ENCODE measurements around the gene GNLY.
A peak's percentile ranks its signal among the peaks of the same experiment; 100 is the strongest.

The GNLY gene

GRCh38 chr2:85684806-85685205, 9.4 kb upstream of the GNLY start:
- DNase-seq = no peak

GRCh38 chr2:85690932-85691331, 3.2 kb upstream of the GNLY start:
- no peak for DNase-seq

GRCh38 chr2:85692039-85692645, 2.0 kb upstream of the GNLY start:
- DNase-seq = no peak

GRCh38 chr2:85695121-85695520, 963 bp downstream of the GNLY start:
- DNase-seq = no peak

GRCh38 chr2:85695691-85696668, 1.8 kb downstream of the GNLY start:
- no peak for DNase-seq

GRCh38 chr2:85697096-85697495, 2.9 kb downstream of the GNLY start:
- DNase-seq = no peak

GRCh38 chr2:85697716-85698115, 3.6 kb downstream of the GNLY start:
- DNase-seq = no peak

- no peak for DNase-seq
Observed at GRCh38 chr2:85698184-85698879, 4.2 kb downstream of the GNLY start.

GRCh38 chr2:85698880-85699254, 4.7 kb downstream of the GNLY start:
- no peak for DNase-seq

GRCh38 chr2:85699325-85699724, 5.2 kb downstream of the GNLY start:
- DNase-seq = no peak

- peak; percentile 81 for DNase-seq
Observed at GRCh38 chr2:85702172-85702571, 8.0 kb downstream of the GNLY start.

- no peak for DNase-seq
Observed at GRCh38 chr2:85702800-85703199, 8.6 kb downstream of the GNLY start.

GRCh38 chr2:85703329-85703728, 9.2 kb downstream of the GNLY start:
- DNase-seq = no peak

GRCh38 chr2:85704038-85704437, 9.9 kb downstream of the GNLY start:
- DNase-seq = no peak

- no peak for DNase-seq
Observed at GRCh38 chr2:85704800-85705679, 10.9 kb downstream of the GNLY start.

- peak; percentile 58 for DNase-seq
Observed at GRCh38 chr2:85705680-85706039, 11.5 kb downstream of the GNLY start.

GRCh38 chr2:85706063-85706462, 11.9 kb downstream of the GNLY start:
- no peak for DNase-seq

- no peak for DNase-seq
Observed at GRCh38 chr2:85706599-85707296, 12.6 kb downstream of the GNLY start.

GRCh38 chr2:85707304-85707703, 13.1 kb downstream of the GNLY start:
- peak; percentile 82 for DNase-seq

GRCh38 chr2:85708641-85709040, 14.5 kb downstream of the GNLY start:
- DNase-seq = no peak

GRCh38 chr2:85709401-85709811, 15.2 kb downstream of the GNLY start:
- no peak for DNase-seq
